Transverse colon (tissue), 4 donors: ENCODE results near the gene NAA80. TPM values are rescaled to one million over a fixed set of nuclear protein-coding genes. Genes with fewer than 3 reads are reported as not detected.

Experiments used
- DNase-seq: peaks from one replicate; pipeline ENCODE4 v3.0.0-alpha.2; 2019
- H3K27ac ChIP-seq, 4 donors: fragments of 200-600 bp; sonication (generic); 2 replicates each; pipeline ENCODE4 v1.5.1; 2016 to 2018; ENCODE audit warnings: inconsistent platforms in 4 of 4
- H3K27me3 ChIP-seq: fragments of 200-600 bp; sonication (generic); 2 replicates; pipeline ENCODE4 v1.5.1; 2017; ENCODE audit warnings: inconsistent platforms
- H3K36me3 ChIP-seq, 4 donors: fragments of 200-600 bp; sonication (generic); 2 replicates each; pipeline ENCODE4 v1.5.1; 2017 to 2019; ENCODE audit warnings: inconsistent platforms in 4 of 4
- H3K4me1 ChIP-seq, 4 donors: fragments of 200-600 bp; sonication (generic); 2 replicates each; pipeline ENCODE4 v1.5.1; 2017 to 2020; ENCODE audit warnings: inconsistent platforms in 4 of 4
- H3K4me3 ChIP-seq, 4 donors: fragments of 200-600 bp; sonication (generic); 1 replicate in 1 of 4; 2 replicates in 3 of 4; pipeline versions ENCODE4 v1.5.1 to v1.6.1; 2017 to 2019; ENCODE audit warnings: inconsistent platforms in 4 of 4
- H3K9me3 ChIP-seq, 2 donors: fragments of 200-600 bp; sonication (generic); 2 replicates each; pipeline ENCODE4 v1.5.1; 2017 to 2019; ENCODE audit warnings: inconsistent platforms in 2 of 2
- EP300 ChIP-seq: sonication (generic); formaldehyde crosslinking; IDR thresholded peaks from one replicate; pipeline ENCODE4 v1.6.1; 2017; ENCODE audit warnings: antibody characterized with exemption, low read depth
- POLR2A ChIP-seq: fragments of 450-650 bp; IDR thresholded peaks from one replicate; pipeline ENCODE4 v1.6.1; 2016; ENCODE audit warnings: antibody characterized with exemption, mild to moderate bottlenecking, moderate library complexity
- POLR2AphosphoS5 ChIP-seq, 3 donors: sonication (generic); formaldehyde crosslinking; IDR thresholded peaks; one replicate each; pipeline ENCODE4 v1.6.1; 2016; ENCODE audit warnings: antibody characterized with exemption in 3 of 3
- WGBS, 2 donors: methylation state at CpG; one replicate each; pipeline ENCODE4 v1.1.5; 2018; ENCODE audit warnings: low coverage in 1 of 2; 5-methylcytosine and 5-hydroxymethylcytosine counted together
- in situ Hi-C, 4 donors: fragments of 200-750 bp; cut with MboI; loops; one replicate each; pipeline versions ENCODE4 v1.15.0 to v1.15.1; 2017; ENCODE audit warnings: low sequenced_read_pairs in 3 of 4, low pct_ligation_motif_present in 1 of 4, low pct_unique_long_range_greater_than_20kb in 1 of 4
- intact Hi-C: fragments of 100-400 bp; cut with DNase I; formaldehyde crosslinking; loops from one replicate; pipeline ENCODE4 v1.15.1; 2023; ENCODE audit warnings: low total_unique reads
- total RNA-seq, 4 donors: library from RNA; depleted of rRNA; stranded (reverse); fragments of >200 nt; gene quantifications; one replicate each; pipeline ENCODE4 v1.1.0, GENCODE V29; 2016
- TF ChIP-seq, protein P1 (sequence below), 5 experiments: fragments of 200-600 bp in 3 of 5; fragments of 450-650 bp in 2 of 5; sonication (generic) in 3 of 5; IDR thresholded peaks; 1 replicate in 2 of 5; 2 replicates in 3 of 5; pipeline ENCODE4 v1.5.1; 2016 to 2017; ENCODE audit warnings: antibody characterized with exemption in 5 of 5, inconsistent platforms in 3 of 5, mild to moderate bottlenecking in 2 of 5, moderate library complexity in 1 of 5

NAA80 gene
- total RNA-seq, 4 donors from 2014 or later: 5.2 to 13.0 (median 7.8) TPM

DNA sequence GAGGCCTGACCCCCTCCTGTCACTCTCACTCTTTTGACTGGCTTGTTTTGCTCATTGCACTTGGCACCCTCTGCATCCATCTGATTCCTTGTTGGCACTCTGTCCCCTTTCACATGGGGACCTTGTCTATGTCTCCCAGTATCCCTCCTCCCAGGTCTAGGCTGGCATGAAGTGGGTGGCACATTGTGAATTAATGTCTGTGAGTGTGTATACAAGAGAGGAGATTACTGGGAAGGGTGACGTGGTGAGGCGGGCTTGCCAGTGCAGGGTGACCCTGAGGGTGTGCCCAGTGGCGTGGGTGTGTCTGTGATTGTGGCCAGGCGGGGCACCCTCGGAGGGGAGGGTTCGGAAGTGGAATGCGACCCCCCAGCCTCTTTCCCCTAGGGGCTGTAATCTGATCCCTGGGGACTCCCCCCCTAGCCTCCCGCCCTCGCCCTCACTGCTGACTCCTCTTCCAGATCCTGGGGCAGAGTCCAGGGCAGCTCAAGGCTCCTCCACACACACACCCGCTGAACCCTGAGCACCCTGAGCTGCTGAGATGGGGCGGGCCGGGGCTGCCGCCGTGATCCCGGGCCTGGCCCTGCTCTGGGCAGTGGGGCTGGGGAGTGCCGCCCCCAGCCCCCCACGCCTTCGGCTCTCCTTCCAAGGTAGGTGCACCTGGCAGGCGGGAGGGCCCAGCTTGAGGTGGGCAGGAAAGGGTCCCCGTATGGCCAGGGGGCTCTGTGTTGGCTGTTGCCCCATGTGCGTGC, 30.3 kb downstream of the NAA80 start, which contains the start of gene SEMA3B:
Gene SEMA3B, plus strand, starts transcription at position 445 of the 749 bp plus-strand sequence. Its CDS starts 94 bp downstream, at position 539.
- Histone ChIP-seq H3K4me3 (peak within 1 kb of the TSS; percentile 14 to 48 (median 32)), H3K4me1 (peaks cover 58 to 87% (median 66%) of the 10 kb centered on the region in 4 donors), H3K9me3 (no peaks in the 10 kb centered on the region), H3K36me3 (no peaks in the 10 kb centered on the region), H3K27me3 (peaks cover 6% of the 10 kb centered on the region), H3K27ac (peak within 1 kb of the TSS; percentile 85 to 96 (median 88))
- 28% methylated on average over 11 of the region's 21 CpGs; no CpG with 5 or more reads in 1 of the 2 donors for WGBS, 2 donors
- peak; percentile 38 to 82 (median 79) for TF ChIP-seq POLR2AphosphoS5 (IDR thresholded peaks at IDR 0.05)
- peak; percentile 79 for TF ChIP-seq POLR2A
- peak; percentile 5 for TF ChIP-seq EP300
- TF ChIP-seq, protein P1, sequence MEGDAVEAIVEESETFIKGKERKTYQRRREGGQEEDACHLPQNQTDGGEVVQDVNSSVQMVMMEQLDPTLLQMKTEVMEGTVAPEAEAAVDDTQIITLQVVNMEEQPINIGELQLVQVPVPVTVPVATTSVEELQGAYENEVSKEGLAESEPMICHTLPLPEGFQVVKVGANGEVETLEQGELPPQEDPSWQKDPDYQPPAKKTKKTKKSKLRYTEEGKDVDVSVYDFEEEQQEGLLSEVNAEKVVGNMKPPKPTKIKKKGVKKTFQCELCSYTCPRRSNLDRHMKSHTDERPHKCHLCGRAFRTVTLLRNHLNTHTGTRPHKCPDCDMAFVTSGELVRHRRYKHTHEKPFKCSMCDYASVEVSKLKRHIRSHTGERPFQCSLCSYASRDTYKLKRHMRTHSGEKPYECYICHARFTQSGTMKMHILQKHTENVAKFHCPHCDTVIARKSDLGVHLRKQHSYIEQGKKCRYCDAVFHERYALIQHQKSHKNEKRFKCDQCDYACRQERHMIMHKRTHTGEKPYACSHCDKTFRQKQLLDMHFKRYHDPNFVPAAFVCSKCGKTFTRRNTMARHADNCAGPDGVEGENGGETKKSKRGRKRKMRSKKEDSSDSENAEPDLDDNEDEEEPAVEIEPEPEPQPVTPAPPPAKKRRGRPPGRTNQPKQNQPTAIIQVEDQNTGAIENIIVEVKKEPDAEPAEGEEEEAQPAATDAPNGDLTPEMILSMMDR (IDR thresholded peaks at IDR 0.05): no peak
- intact Hi-C loops (no loop called here), in situ Hi-C loops (no loop called here)
- DNase-seq: peak; percentile 89

DNA sequence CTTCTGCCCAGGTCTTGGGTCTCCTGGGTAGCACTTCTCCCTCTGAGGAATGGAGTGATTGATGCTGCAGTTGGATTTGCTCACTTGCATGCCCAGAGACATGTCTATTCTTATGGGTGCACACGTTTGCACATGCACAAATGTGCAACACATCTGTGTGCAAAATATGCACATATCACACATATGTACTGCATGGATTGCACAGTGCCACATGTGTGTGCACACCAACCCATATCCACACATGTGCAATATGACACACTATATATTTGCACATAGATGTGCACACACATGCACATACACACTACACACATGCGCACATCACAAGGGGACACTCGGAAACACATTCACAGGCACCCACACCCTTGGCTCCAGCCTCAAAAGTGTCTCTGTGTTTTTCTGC, 30.9 kb downstream of the NAA80 start:
- intact Hi-C loops: no loop called here
- peaks cover 55 to 82% (median 61%) of the 10 kb centered on the region in 4 donors for H3K4me1 ChIP-seq
- 20 to 28% methylated on average over 1 to 3 of the region's 3 CpGs for WGBS, 2 donors

DNA sequence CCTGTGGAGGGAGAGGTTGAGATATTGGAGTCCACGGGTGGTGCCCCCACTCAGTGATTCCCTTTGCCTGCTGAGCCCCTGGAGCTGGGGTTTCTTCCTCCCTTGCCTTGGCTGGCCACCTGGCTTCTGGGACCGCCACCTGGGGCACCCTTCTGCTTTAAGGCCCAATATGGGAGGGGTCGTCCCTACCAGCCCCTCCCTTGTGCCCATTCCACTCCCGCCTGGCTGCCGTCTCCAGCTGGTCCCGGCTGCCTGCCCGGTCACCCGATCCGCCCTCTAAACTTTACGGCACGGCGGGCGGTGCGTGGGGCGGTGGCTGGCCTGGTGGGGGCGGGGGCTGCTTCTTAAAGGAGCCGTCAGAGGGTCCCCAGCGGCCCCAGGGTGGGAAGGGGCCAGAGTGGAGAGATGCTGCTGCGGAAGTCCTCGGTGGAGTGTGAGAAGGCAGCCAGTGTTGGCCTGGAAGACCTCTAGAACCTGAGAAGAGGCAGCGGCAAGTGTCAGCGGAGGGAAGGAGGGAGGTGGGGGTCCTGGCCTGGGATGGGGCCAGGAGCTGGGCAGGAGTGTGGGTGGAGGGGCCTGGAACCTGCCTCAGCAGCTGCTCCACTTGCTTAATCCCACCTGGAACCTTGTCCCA, 31.8 kb downstream of the NAA80 start:
- in situ Hi-C loops: no loop called here
- peak overlapping the region; percentile 85 to 96 (median 88) for H3K27ac ChIP-seq
- no peaks in the 10 kb centered on the region for H3K27me3 ChIP-seq
- TF ChIP-seq EP300: no peak
- TF ChIP-seq POLR2AphosphoS5 (IDR thresholded peaks at IDR 0.05): peak; percentile 72 to 89 (median 82)
- peak; percentile 82 for TF ChIP-seq POLR2A
- TF ChIP-seq, protein P1 (IDR thresholded peaks at IDR 0.05): no peak
- peak overlapping the region; percentile 31 to 48 (median 40) for H3K4me3 ChIP-seq
- intact Hi-C loops: no loop called here
- WGBS, 2 donors: 21% methylated on average over 9 of the region's 22 CpGs; no CpG with 5 or more reads in 1 of the 2 donors
- peaks cover 51 to 73% (median 56%) of the 10 kb centered on the region in 4 donors for H3K4me1 ChIP-seq
- no peaks in the 10 kb centered on the region for H3K36me3 ChIP-seq
- no peaks in the 10 kb centered on the region for H3K9me3 ChIP-seq
- DNase-seq: peak; percentile 79

More for the DNA sequence above, 30.9 kb downstream of the NAA80 start:
- no peak for DNase-seq
- TF ChIP-seq, protein P1 (IDR thresholded peaks at IDR 0.05): no peak
- TF ChIP-seq POLR2AphosphoS5 (IDR thresholded peaks at IDR 0.05) (no peak), EP300 (no peak), POLR2A (no peak)
- Histone ChIP-seq H3K27me3 (peaks cover under 1% of the 10 kb centered on the region), H3K4me3 (peak overlapping the region in 2 of 4 donors; percentile 32 to 48), H3K9me3 (no peaks in the 10 kb centered on the region), H3K36me3 (no peaks in the 10 kb centered on the region), H3K27ac (peak overlapping the region; percentile 85 to 96 (median 88))
- in situ Hi-C loops: no loop called here

DNA sequence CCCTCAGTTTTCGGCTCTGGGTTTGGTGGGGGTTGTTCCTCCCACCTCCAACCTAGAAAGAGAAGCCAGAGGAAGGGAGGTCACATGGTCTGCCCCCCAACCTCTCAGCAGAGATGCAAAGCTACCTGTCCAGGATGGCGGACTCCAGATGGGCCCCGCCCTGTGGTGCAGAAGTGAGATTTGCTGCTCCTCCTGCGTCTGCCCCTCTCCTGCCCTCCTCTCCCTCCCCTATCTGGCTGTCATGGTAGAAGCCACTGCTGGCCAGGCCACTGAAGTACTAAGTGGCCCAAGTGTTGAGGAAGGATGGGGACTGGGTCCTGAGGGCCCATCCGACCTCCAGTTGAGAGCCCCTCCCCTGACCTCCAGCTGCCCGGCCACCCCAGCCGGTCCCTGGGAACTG, 32.4 kb downstream of the NAA80 start:
- intact Hi-C loops (no loop called here), in situ Hi-C loops (no loop called here)
- Histone ChIP-seq H3K36me3 (no peaks in the 10 kb centered on the region), H3K9me3 (no peaks in the 10 kb centered on the region), H3K4me3 (peak overlapping the region; percentile 31 to 48 (median 40)), H3K4me1 (peaks cover 51 to 72% (median 56%) of the 10 kb centered on the region in 4 donors), H3K27me3 (no peaks in the 10 kb centered on the region), H3K27ac (peak overlapping the region; percentile 85 to 96 (median 88))
- DNase-seq: no peak
- TF ChIP-seq POLR2A: no peak
- 51% methylated on average over 7 of the region's 7 CpGs; no CpG with 5 or more reads in 1 of the 2 donors for WGBS, 2 donors
